Upper lobe of right lung (tissue), 1 donor: ENCODE measurements around the gene DBP. TPM values are rescaled to one million over a fixed set of nuclear protein-coding genes. Genes with fewer than 3 reads are reported as not detected.

Experiments used
- ATAC-seq: fragments of 200-7000 bp; cut with Tn5 transposase; one replicate; pipeline ENCODE4 v1.9.1; 2020; ENCODE audit warnings: mild to moderate bottlenecking, moderate library complexity
- DNase-seq: peaks from one replicate; pipeline ENCODE4 v3.0.0-alpha.2; 2020
- H3K27ac ChIP-seq: fragments of 200-600 bp; one replicate; pipeline ENCODE4 v1.8.0; 2022
- H3K27me3 ChIP-seq: fragments of 200-600 bp; one replicate; pipeline ENCODE4 v1.8.0; 2022; ENCODE audit warnings: mild to moderate bottlenecking
- H3K36me3 ChIP-seq: fragments of 200-600 bp; one replicate; pipeline ENCODE4 v1.8.0; 2022
- H3K4me1 ChIP-seq: fragments of 200-600 bp; one replicate; pipeline ENCODE4 v1.8.0; 2022
- H3K4me3 ChIP-seq: fragments of 200-600 bp; one replicate; pipeline ENCODE4 v1.8.0; 2022; ENCODE audit warnings: mild to moderate bottlenecking
- H3K9me3 ChIP-seq: fragments of 200-600 bp; one replicate; pipeline ENCODE4 v1.8.0; 2022
- intact Hi-C: fragments of 100-400 bp; cut with DNase I; formaldehyde crosslinking; loops from one replicate; pipeline ENCODE4 v1.11.0; 2022
- total RNA-seq: library from RNA; stranded (reverse); fragmentation: NEBNext Ultra II Directional; extraction: Animal tissue kit (Norgen Biotek cat#: 25700); gene quantifications from one replicate; pipeline ENCODE4 v1.2.1, GENCODE V29; 2021
- TF ChIP-seq, protein P1 (sequence below): fragments of 200-600 bp; IDR thresholded peaks from one replicate; pipeline ENCODE4 v1.8.0; 2022; ENCODE audit warnings: antibody characterized with exemption
- donor health status: DM: no; HTN: yes; CAD: no; lungs with severe emphysema.

Gene DBP
- total RNA-seq, 1 donor from 2014 or later, result 17.7 TPM

- Histone ChIP-seq H3K4me1 (peaks cover 21% of the 10 kb centered on the region), H3K36me3 (no peaks in the 10 kb centered on the region), H3K9me3 (no peaks in the 10 kb centered on the region), H3K4me3 (peak overlapping the region; percentile 56), H3K27ac (peak overlapping the region; percentile 66), H3K27me3 (no peaks in the 10 kb centered on the region)
- ATAC-seq, result no peak
- TF ChIP-seq, protein P1, sequence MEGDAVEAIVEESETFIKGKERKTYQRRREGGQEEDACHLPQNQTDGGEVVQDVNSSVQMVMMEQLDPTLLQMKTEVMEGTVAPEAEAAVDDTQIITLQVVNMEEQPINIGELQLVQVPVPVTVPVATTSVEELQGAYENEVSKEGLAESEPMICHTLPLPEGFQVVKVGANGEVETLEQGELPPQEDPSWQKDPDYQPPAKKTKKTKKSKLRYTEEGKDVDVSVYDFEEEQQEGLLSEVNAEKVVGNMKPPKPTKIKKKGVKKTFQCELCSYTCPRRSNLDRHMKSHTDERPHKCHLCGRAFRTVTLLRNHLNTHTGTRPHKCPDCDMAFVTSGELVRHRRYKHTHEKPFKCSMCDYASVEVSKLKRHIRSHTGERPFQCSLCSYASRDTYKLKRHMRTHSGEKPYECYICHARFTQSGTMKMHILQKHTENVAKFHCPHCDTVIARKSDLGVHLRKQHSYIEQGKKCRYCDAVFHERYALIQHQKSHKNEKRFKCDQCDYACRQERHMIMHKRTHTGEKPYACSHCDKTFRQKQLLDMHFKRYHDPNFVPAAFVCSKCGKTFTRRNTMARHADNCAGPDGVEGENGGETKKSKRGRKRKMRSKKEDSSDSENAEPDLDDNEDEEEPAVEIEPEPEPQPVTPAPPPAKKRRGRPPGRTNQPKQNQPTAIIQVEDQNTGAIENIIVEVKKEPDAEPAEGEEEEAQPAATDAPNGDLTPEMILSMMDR, result no peak
- intact Hi-C loops, result no loop called here
- no peak for DNase-seq
Observed at GRCh38 chr19:48646722-48647216, 9.6 kb upstream of the DBP start.

GRCh38 chr19:48646001-48646721, 9.0 kb upstream of the DBP start, which contains the start of gene CA11:
CA11 (minus strand) TSS chr19:48646187; CDS start chr19:48645632, 555 bp downstream.
- H3K36me3 ChIP-seq, result no peaks in the 10 kb centered on the region
- TF ChIP-seq, protein P1, result peak; percentile 87
- intact Hi-C loops, result no loop called here
- DNase-seq, result peak; percentile 95
- peak within 1 kb of the TSS; percentile 66 for H3K27ac ChIP-seq
- no peaks in the 10 kb centered on the region for H3K9me3 ChIP-seq
- peak within 1 kb of the TSS; percentile 56 for H3K4me3 ChIP-seq
- peak; percentile 96 for ATAC-seq
- H3K4me1 ChIP-seq, result peaks cover 21% of the 10 kb centered on the region
- no peaks in the 10 kb centered on the region for H3K27me3 ChIP-seq

GRCh38 chr19:48645620-48646000, 8.4 kb upstream of the DBP start:
- Histone ChIP-seq H3K27ac (peak overlapping the region; percentile 66), H3K4me3 (peak overlapping the region; percentile 56), H3K9me3 (no peaks in the 10 kb centered on the region), H3K4me1 (peaks cover 21% of the 10 kb centered on the region), H3K27me3 (no peaks in the 10 kb centered on the region), H3K36me3 (no peaks in the 10 kb centered on the region)
- ATAC-seq (peak; percentile 1), DNase-seq (no peak)
- intact Hi-C loops, result no loop called here
- TF ChIP-seq, protein P1, result no peak

GRCh38 chr19:48644839-48645619, 7.8 kb upstream of the DBP start:
- ATAC-seq, result peak; percentile 82
- DNase-seq, result peak; percentile 78
- H3K4me1 ChIP-seq, result peaks cover 21% of the 10 kb centered on the region
- intact Hi-C loops, result no loop called here
- H3K27ac ChIP-seq, result peak overlapping the region; percentile 66
- TF ChIP-seq, protein P1, result no peak
- no peaks in the 10 kb centered on the region for H3K9me3 ChIP-seq
- H3K27me3 ChIP-seq, result no peaks in the 10 kb centered on the region
- no peaks in the 10 kb centered on the region for H3K36me3 ChIP-seq
- H3K4me3 ChIP-seq, result peak overlapping the region; percentile 56

GRCh38 chr19:48644355-48644754, 7.2 kb upstream of the DBP start:
- no peak overlapping the region for H3K27ac ChIP-seq
- H3K4me3 ChIP-seq, result no peak overlapping the region
- peaks cover 17% of the 10 kb centered on the region for H3K4me1 ChIP-seq
- DNase-seq, result no peak
- H3K36me3 ChIP-seq, result no peaks in the 10 kb centered on the region
- no peaks in the 10 kb centered on the region for H3K27me3 ChIP-seq
- H3K9me3 ChIP-seq, result no peaks in the 10 kb centered on the region
- ATAC-seq, result no peak
- intact Hi-C loops, result no loop called here
- TF ChIP-seq, protein P1, result no peak
